ENCODE data around the gene INF2. TPM values are rescaled to one million over a fixed set of nuclear protein-coding genes. Genes with fewer than 3 reads are reported as not detected.

INF2 gene
- total RNA-seq, 1 experiment from 2014 or later = 70.9 TPM

- intact Hi-C loops (cut with micrococcal nuclease; ENCODE audit: unreplicated experiment) = no loop called here
- peaks cover 53% of the 10 kb centered on the region for H3K36me3 ChIP-seq (ENCODE audit: insufficient read depth, low read length, poor library complexity, severe bottlenecking)
- TF ChIP-seq EZH2 (IDR thresholded peaks at IDR 0.05; ENCODE audit: borderline replicate concordance, low read depth, low read length, poor library complexity, severe bottlenecking) = no peak
- no peak for TF ChIP-seq CTCF (conservative IDR thresholded peaks at IDR 0.05; ENCODE audit: low read depth, low read length)
- H3K9me3 ChIP-seq (ENCODE audit: low read depth, low read length, poor library complexity, severe bottlenecking) = no peaks in the 10 kb centered on the region
- no peak for DNase-seq (ENCODE audit: low spot score)
- H3K4me1 ChIP-seq (ENCODE audit: insufficient read depth, low read length, poor library complexity, severe bottlenecking) = peaks cover 5% of the 10 kb centered on the region
- no TSS peak for BruUV-seq (replicated peaks)
- POLR2A ChIA-PET (ENCODE audit: low non-redundant PET) = no interaction called here
- no peaks in the 10 kb centered on the region for H3K27me3 ChIP-seq (replicated peaks; ENCODE audit: insufficient read depth, low read depth, low read length, poor library complexity)
- no peak overlapping the region for H3K4me3 ChIP-seq (ENCODE audit: low read depth, low read length, poor library complexity, severe bottlenecking)
- CTCF ChIA-PET = interaction anchor here (1.2 kb wide), 1 partner anchor 19 kb away, joined by 5 read pairs; the partner anchor contains the start of gene SIVA1
- H3K27ac ChIP-seq (ENCODE audit: low read depth, low read length, poor library complexity, severe bottlenecking) = no peak overlapping the region
Observed at GRCh38 chr14:104771374-104771773, 82.0 kb downstream of the INF2 start.

Small RNA genes lying within 50 kb of the gene (microRNA-seq; reads per million reads assigned to microRNA genes)
- gene MIR4710 = not detected

Other genes starting within 250 kb of the INF2 start
- gene C14orf180, start 109.9 kb upstream of the INF2 start, total RNA-seq (2021) = not detected in 2 replicates
- 0.39 and 0.58 TPM in 2 replicates for gene TMEM179, start 84.8 kb upstream of the INF2 start, total RNA-seq (2021)
- 0.37 and 0.52 TPM in 2 replicates for gene ADSS1, start 34.6 kb downstream of the INF2 start, total RNA-seq (2021)
- gene SIVA1, start 63.5 kb downstream of the INF2 start, total RNA-seq (2021) = 79.6 and 83.0 TPM in 2 replicates
- 123 and 142 TPM in 2 replicates for gene AKT1, start 106.1 kb downstream of the INF2 start, total RNA-seq (2021)
- 1.4 and 2.1 TPM in 2 replicates for gene ZBTB42, start 111.5 kb downstream of the INF2 start, total RNA-seq (2021)
- gene CEP170B, start 175.7 kb downstream of the INF2 start, total RNA-seq (2021) = 20.8 and 22.6 TPM in 2 replicates
- not detected in 2 replicates for gene PLD4, start 235.3 kb downstream of the INF2 start, total RNA-seq (2021)